ENCODE results near the gene KCNIP1.

KCNIP1 gene

DNA sequence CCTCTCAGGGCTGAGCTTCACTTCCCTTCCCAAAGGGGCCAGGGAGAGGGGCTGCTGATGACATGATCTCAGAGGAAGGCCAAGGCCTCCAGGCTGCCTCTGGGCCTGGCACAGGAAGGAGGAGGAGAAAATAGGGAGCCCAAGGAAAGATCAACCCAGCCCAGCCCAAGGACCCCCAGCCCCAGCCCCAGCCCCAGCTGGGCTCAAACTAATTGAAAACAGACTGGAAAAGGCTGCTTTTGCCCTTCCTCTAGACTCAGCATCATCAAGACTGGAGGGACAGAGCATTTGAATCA lies 18.3 kb upstream of the KCNIP1 start:
- TF ChIP-seq, protein P1, sequence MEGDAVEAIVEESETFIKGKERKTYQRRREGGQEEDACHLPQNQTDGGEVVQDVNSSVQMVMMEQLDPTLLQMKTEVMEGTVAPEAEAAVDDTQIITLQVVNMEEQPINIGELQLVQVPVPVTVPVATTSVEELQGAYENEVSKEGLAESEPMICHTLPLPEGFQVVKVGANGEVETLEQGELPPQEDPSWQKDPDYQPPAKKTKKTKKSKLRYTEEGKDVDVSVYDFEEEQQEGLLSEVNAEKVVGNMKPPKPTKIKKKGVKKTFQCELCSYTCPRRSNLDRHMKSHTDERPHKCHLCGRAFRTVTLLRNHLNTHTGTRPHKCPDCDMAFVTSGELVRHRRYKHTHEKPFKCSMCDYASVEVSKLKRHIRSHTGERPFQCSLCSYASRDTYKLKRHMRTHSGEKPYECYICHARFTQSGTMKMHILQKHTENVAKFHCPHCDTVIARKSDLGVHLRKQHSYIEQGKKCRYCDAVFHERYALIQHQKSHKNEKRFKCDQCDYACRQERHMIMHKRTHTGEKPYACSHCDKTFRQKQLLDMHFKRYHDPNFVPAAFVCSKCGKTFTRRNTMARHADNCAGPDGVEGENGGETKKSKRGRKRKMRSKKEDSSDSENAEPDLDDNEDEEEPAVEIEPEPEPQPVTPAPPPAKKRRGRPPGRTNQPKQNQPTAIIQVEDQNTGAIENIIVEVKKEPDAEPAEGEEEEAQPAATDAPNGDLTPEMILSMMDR (conservative IDR thresholded peaks at IDR 0.05; ENCODE audit: low read length) = no peak
- TF ChIP-seq EZH2phosphoT487 (IDR thresholded peaks at IDR 0.05; ENCODE audit: borderline replicate concordance) = no peak
- no peak overlapping the region for H3K4me3 ChIP-seq (ENCODE audit: low read length, poor library complexity, severe bottlenecking)
- H3K79me2 ChIP-seq (ENCODE audit: insufficient read depth, low read length) = no peaks in the 10 kb centered on the region
- no peak overlapping the region for H3K9ac ChIP-seq (ENCODE audit: low read depth, low read length, poor library complexity, severe bottlenecking)
- no peaks in the 10 kb centered on the region for H3F3A ChIP-seq (ENCODE audit: low read depth)
- no peaks in the 10 kb centered on the region for H3K36me3 ChIP-seq (ENCODE audit: insufficient read depth, low read length)
- H3K4me1 ChIP-seq (ENCODE audit: insufficient read depth, low read length, poor library complexity, severe bottlenecking) = no peaks in the 10 kb centered on the region
- H4K20me1 ChIP-seq (ENCODE audit: insufficient read depth, low read length, poor library complexity, severe bottlenecking) = no peaks in the 10 kb centered on the region
- no peak overlapping the region for H2AFZ ChIP-seq (ENCODE audit: low read length)
- H3K4me2 ChIP-seq (ENCODE audit: low read depth, low read length, poor library complexity, severe bottlenecking) = no peak overlapping the region
- H3K9me2 ChIP-seq (replicated peaks; ENCODE audit: low read depth, low read length) = no peaks in the 10 kb centered on the region
- H3K27me3 ChIP-seq (ENCODE audit: insufficient read depth, low read length, poor library complexity, severe bottlenecking) = no peaks in the 10 kb centered on the region
- no peaks in the 10 kb centered on the region for H3K9me3 ChIP-seq (ENCODE audit: insufficient read depth, low read depth, low read length)

DNA sequence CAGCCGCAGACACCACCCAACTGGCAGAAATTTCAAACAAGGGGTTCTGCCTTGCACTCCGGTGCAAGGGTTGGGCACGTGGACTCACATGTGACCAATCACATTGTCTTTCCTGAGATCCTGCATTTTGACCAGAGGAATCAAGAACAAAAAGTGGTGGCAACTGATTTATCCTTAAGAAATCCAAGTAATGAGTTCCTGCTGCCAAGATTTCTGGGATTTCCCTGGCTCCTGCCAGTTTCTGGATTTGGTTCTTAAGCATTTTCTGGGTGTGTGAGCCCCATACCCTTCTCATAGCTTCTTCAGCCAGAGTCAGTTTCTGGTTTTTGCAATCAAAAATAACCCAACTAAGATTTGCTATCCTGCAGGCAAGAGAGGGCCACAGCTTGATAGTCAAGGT lies 17.4 kb upstream of the KCNIP1 start:
- H3K4me1 ChIP-seq (ENCODE audit: insufficient read depth, low read length, poor library complexity, severe bottlenecking) = no peaks in the 10 kb centered on the region
- H3K4me2 ChIP-seq (ENCODE audit: low read depth, low read length, poor library complexity, severe bottlenecking) = no peak overlapping the region
- H3K36me3 ChIP-seq (ENCODE audit: insufficient read depth, low read length) = no peaks in the 10 kb centered on the region
- H3K9ac ChIP-seq (ENCODE audit: low read depth, low read length, poor library complexity, severe bottlenecking) = no peak overlapping the region
- TF ChIP-seq, protein P1 (conservative IDR thresholded peaks at IDR 0.05; ENCODE audit: low read length) = no peak
- TF ChIP-seq EZH2phosphoT487 (IDR thresholded peaks at IDR 0.05; ENCODE audit: borderline replicate concordance) = no peak
- H3K79me2 ChIP-seq (ENCODE audit: insufficient read depth, low read length) = no peaks in the 10 kb centered on the region
- no peaks in the 10 kb centered on the region for H3F3A ChIP-seq (ENCODE audit: low read depth)
- no peak overlapping the region for H3K4me3 ChIP-seq (ENCODE audit: low read length, poor library complexity, severe bottlenecking)
- no peaks in the 10 kb centered on the region for H4K20me1 ChIP-seq (ENCODE audit: insufficient read depth, low read length, poor library complexity, severe bottlenecking)
- no peak overlapping the region for H2AFZ ChIP-seq (ENCODE audit: low read length)
- H3K9me2 ChIP-seq (replicated peaks; ENCODE audit: low read depth, low read length) = no peaks in the 10 kb centered on the region
- H3K27me3 ChIP-seq (ENCODE audit: insufficient read depth, low read length, poor library complexity, severe bottlenecking) = no peaks in the 10 kb centered on the region
- H3K9me3 ChIP-seq (ENCODE audit: insufficient read depth, low read depth, low read length) = no peaks in the 10 kb centered on the region

DNA sequence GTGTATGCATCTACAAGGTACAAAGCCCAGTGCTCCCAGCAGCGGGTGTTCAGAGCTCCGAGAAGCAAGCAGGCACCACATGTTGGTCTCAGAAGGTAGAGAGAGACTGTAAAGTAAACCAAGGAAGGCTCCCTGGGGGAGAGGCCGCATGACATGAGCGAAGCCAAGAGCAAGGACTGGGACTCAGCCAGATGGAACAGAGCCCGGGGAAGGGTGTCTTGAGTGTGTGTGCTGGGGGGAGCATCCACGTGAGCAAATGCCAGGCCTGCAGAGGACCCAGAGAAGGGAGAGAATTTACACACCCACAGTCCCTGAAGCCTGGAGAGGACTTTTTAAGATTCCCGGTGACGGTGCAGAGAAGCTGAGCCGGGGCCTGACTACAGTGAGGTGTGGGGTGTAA lies 15.2 kb upstream of the KCNIP1 start:
- no peak overlapping the region for H3K4me3 ChIP-seq (ENCODE audit: low read length, poor library complexity, severe bottlenecking)
- H3K27me3 ChIP-seq (ENCODE audit: insufficient read depth, low read length, poor library complexity, severe bottlenecking) = no peaks in the 10 kb centered on the region
- H4K20me1 ChIP-seq (ENCODE audit: insufficient read depth, low read length, poor library complexity, severe bottlenecking) = no peaks in the 10 kb centered on the region
- TF ChIP-seq, protein P1 (conservative IDR thresholded peaks at IDR 0.05; ENCODE audit: low read length) = no peak
- no peak for TF ChIP-seq EZH2phosphoT487 (IDR thresholded peaks at IDR 0.05; ENCODE audit: borderline replicate concordance)
- H3K9me3 ChIP-seq (ENCODE audit: insufficient read depth, low read depth, low read length) = no peaks in the 10 kb centered on the region
- H3F3A ChIP-seq (ENCODE audit: low read depth) = no peaks in the 10 kb centered on the region
- H3K36me3 ChIP-seq (ENCODE audit: insufficient read depth, low read length) = no peaks in the 10 kb centered on the region
- no peaks in the 10 kb centered on the region for H3K79me2 ChIP-seq (ENCODE audit: insufficient read depth, low read length)
- no peak overlapping the region for H2AFZ ChIP-seq (ENCODE audit: low read length)
- no peaks in the 10 kb centered on the region for H3K4me1 ChIP-seq (ENCODE audit: insufficient read depth, low read length, poor library complexity, severe bottlenecking)
- H3K9me2 ChIP-seq (replicated peaks; ENCODE audit: low read depth, low read length) = no peaks in the 10 kb centered on the region
- H3K9ac ChIP-seq (ENCODE audit: low read depth, low read length, poor library complexity, severe bottlenecking) = no peak overlapping the region
- no peak overlapping the region for H3K4me2 ChIP-seq (ENCODE audit: low read depth, low read length, poor library complexity, severe bottlenecking)

All from Loucy (cell line).